ENCODE results near the gene S100A16.

- TF ChIP-seq POLR2AphosphoS5 (IDR thresholded peaks at IDR 0.05; ENCODE audit: borderline replicate concordance, low read depth, low read length) = no peak
- no peak for TF ChIP-seq EZH2 (IDR thresholded peaks at IDR 0.05)
- TF ChIP-seq FOXP2 (optimal IDR thresholded peaks at IDR 0.05; ENCODE audit: control extremely low read depth, extremely low read length, insufficient read depth) = no peak
Observed at GRCh38 chr1:153631047-153632022, 18.4 kb upstream of the S100A16 start.
